OCI-LY7 (cell line): ENCODE measurements around the gene CDC42. TPM values are rescaled to one million over a fixed set of nuclear protein-coding genes. Genes with fewer than 3 reads are reported as not detected.

ENCODE experiments used
- BruUV-seq: library from RNA; stranded (reverse); fragments of 400-500 nt; replicated peaks from 2 replicates; lab custom pipeline; 2021; lab: Mats Ljungman, UMichigan
- CTCF ChIA-PET: fragments of 300-600 bp; sonication (Branson Sonifier 250); formaldehyde crosslinking; loops from one replicate; lab custom pipeline; 2022; ENCODE audit warnings: antibody characterized with exemption; ENCODE audit not compliant: unreplicated experiment; lab: Charles Lee
- POLR2A ChIA-PET: fragments of 300-600 bp; sonication (Branson Sonifier 250); formaldehyde crosslinking; loops from one replicate; lab custom pipeline; 2022; ENCODE audit warnings: antibody characterized with exemption; lab: Charles Lee
- DNase-seq: peaks from one replicate; pipeline ENCODE4 v3.0.0-alpha.2; 2015; ENCODE audit warnings: low spot score
- H2AFZ ChIP-seq: fragments of 200-600 bp; sonication (generic), shearing (Covaris generic); 2 replicates; pipeline ENCODE4 v1.6.1; 2014; ENCODE audit warnings: mild to moderate bottlenecking, antibody characterized with exemption, low read length, moderate library complexity
- H3K27ac ChIP-seq: fragments of 200-600 bp; sonication (generic); 2 replicates; pipeline ENCODE4 v1.5.1; 2014; ENCODE audit warnings: mixed run types, low read depth, mild to moderate bottlenecking, moderate library complexity, low read length, inconsistent platforms; ENCODE audit not compliant: poor library complexity, severe bottlenecking
- H3K36me3 ChIP-seq: fragments of 200-600 bp; sonication (generic); 2 replicates; pipeline ENCODE4 v1.6.1; 2014; ENCODE audit warnings: mild to moderate bottlenecking, antibody characterized with exemption, low read length, moderate library complexity, mixed read lengths; ENCODE audit not compliant: insufficient read depth
- H3K4me1 ChIP-seq: fragments of 200-600 bp; sonication (generic); 2 replicates; pipeline ENCODE4 v1.5.1; 2014; ENCODE audit warnings: mild to moderate bottlenecking, low read length; ENCODE audit not compliant: insufficient read depth, poor library complexity, severe bottlenecking
- H3K4me2 ChIP-seq: fragments of 200-600 bp; sonication (generic); 2 replicates; pipeline ENCODE4 v1.6.1; 2014; ENCODE audit warnings: mild to moderate bottlenecking, low read length
- H3K4me3 ChIP-seq: fragments of 200-600 bp; sonication (generic); 2 replicates; pipeline ENCODE4 v1.5.1; 2014; ENCODE audit warnings: mild to moderate bottlenecking, low read depth, low read length; ENCODE audit not compliant: poor library complexity, severe bottlenecking
- H3K79me2 ChIP-seq: fragments of 200-600 bp; sonication (generic); 2 replicates; pipeline ENCODE4 v1.6.1; 2016; ENCODE audit warnings: low read depth, mild to moderate bottlenecking, low read length, moderate library complexity, mixed read lengths; ENCODE audit not compliant: insufficient read depth
- H3K9me2 ChIP-seq: fragments of 200-600 bp; sonication (generic); 2 replicates; pipeline ENCODE4 v1.6.1; 2016; ENCODE audit warnings: mild to moderate bottlenecking, low read length, mixed read lengths; ENCODE audit not compliant: insufficient read depth
- H3K9me3 ChIP-seq: fragments of 200-600 bp; sonication (generic); 2 replicates; pipeline ENCODE4 v1.6.1; 2014; ENCODE audit warnings: mild to moderate bottlenecking, mixed run types, low read length, mixed read lengths
- H4K20me1 ChIP-seq: fragments of 200-600 bp; sonication (generic); 2 replicates; pipeline ENCODE4 v1.6.1; 2014; ENCODE audit warnings: mild to moderate bottlenecking, antibody characterized with exemption, low read length, moderate library complexity, mixed read lengths; ENCODE audit not compliant: insufficient read depth
- CTCF ChIP-seq: fragments of 200-600 bp; sonication (generic); conservative IDR thresholded peaks from 2 replicates; pipeline ENCODE4 v1.5.1; 2014; ENCODE audit warnings: mild to moderate bottlenecking, antibody characterized with exemption, low read length, moderate library complexity, mixed read lengths
- EZH2phosphoT487 ChIP-seq: fragments of 200-600 bp; sonication (generic); IDR thresholded peaks from 2 replicates; pipeline ENCODE4 v1.6.1; 2018; ENCODE audit warnings: low read depth, borderline replicate concordance, mild to moderate bottlenecking, mixed run types, antibody characterized with exemption, low read length, moderate library complexity, mixed read lengths
- intact Hi-C: fragments of 100-400 bp; cut with micrococcal nuclease; formaldehyde crosslinking; loops from one replicate; pipeline ENCODE4 v1.10.0; 2022; ENCODE audit not compliant: unreplicated experiment
- total RNA-seq, 2 experiments: library from RNA; depleted of rRNA in 1 of 2; stranded (reverse); fragments of >200 nt in 1 of 2; shearing (Covaris generic) in 1 of 2; gene quantifications; 2 replicates each; pipeline ENCODE4 v1.2.3, GENCODE V29; 2014 to 2022

Gene CDC42
- total RNA-seq, 2 experiments from 2014 or later, result 109 to 157 TPM

GRCh38 chr1:22102746-22103145, 50.2 kb downstream of the CDC42 start:
- Histone ChIP-seq H3K4me3 (no peak overlapping the region), H3K27ac (no peak overlapping the region), H2AFZ (no peak overlapping the region), H3K79me2 (no peaks in the 10 kb centered on the region), H4K20me1 (peaks cover 10% of the 10 kb centered on the region; the same call in 1 of the 2 replicates), H3K4me1 (peaks cover 16% of the 10 kb centered on the region), H3K9me3 (no peaks in the 10 kb centered on the region), H3K4me2 (no peak overlapping the region), H3K36me3 (peaks cover 57% of the 10 kb centered on the region), H3K9me2 (no peaks in the 10 kb centered on the region)
- DNase-seq, result no peak
- no TSS peak for BruUV-seq
- ChIA-PET POLR2A (no interaction called here), CTCF (no interaction called here)
- intact Hi-C loops, result no loop called here
- TF ChIP-seq CTCF, result no peak
- TF ChIP-seq EZH2phosphoT487, result no peak

- no peaks in the 10 kb centered on the region for H3K9me3 ChIP-seq
- no peak overlapping the region for H3K4me2 ChIP-seq
- no TSS peak for BruUV-seq
- H3K4me1 ChIP-seq, result peaks cover 16% of the 10 kb centered on the region
- ChIA-PET CTCF (no interaction called here), POLR2A (no interaction called here)
- no peak for DNase-seq
- H2AFZ ChIP-seq, result no peak overlapping the region
- 0 out of 2 replicates have a peak, but pooled peaks cover 10% of the 10 kb centered on the region for H4K20me1 ChIP-seq
- intact Hi-C loops, result no loop called here
- TF ChIP-seq CTCF (no peak), EZH2phosphoT487 (no peak)
- H3K9me2 ChIP-seq, result no peaks in the 10 kb centered on the region
- H3K27ac ChIP-seq, result no peak overlapping the region
- no peaks in the 10 kb centered on the region for H3K79me2 ChIP-seq
- no peak overlapping the region for H3K4me3 ChIP-seq
- peaks cover 51% of the 10 kb centered on the region for H3K36me3 ChIP-seq
Measured at GRCh38 chr1:22104094-22104493, 51.6 kb downstream of the CDC42 start.

- POLR2A ChIA-PET, result no interaction called here
- H3K4me1 ChIP-seq, result peaks cover 16% of the 10 kb centered on the region
Measured at GRCh38 chr1:22104865-22105437, 52.4 kb downstream of the CDC42 start.

More at GRCh38 chr1:22104865-22105437, 52.4 kb downstream of the CDC42 start:
- Histone ChIP-seq H2AFZ (no peak overlapping the region), H4K20me1 (0 out of 2 replicates have a peak, but pooled peaks cover 10% of the 10 kb centered on the region), H3K4me2 (no peak overlapping the region), H3K9me2 (no peaks in the 10 kb centered on the region), H3K79me2 (no peaks in the 10 kb centered on the region), H3K9me3 (no peaks in the 10 kb centered on the region), H3K27ac (no peak overlapping the region), H3K4me3 (no peak overlapping the region), H3K36me3 (peaks cover 45% of the 10 kb centered on the region)
- TF ChIP-seq EZH2phosphoT487 (no peak), CTCF (no peak)
- CTCF ChIA-PET, result no interaction called here
- no TSS peak for BruUV-seq
- DNase-seq, result no peak
- intact Hi-C loops, result no loop called here
